NCI-H345 treated with DMSO at 0.1 percent for 48 hours (cell line): Measurements from ENCODE around the gene TUBGCP5.
A peak's percentile ranks its signal among the peaks of the same experiment; 100 is the strongest.
"Not testable (repeated sequence)": the region's sequence is repeated elsewhere in the genome, so short reads cannot be mapped to it uniquely, and the experiment has no call there.

Experiments used
- DNase-seq: peaks from one replicate; lab custom pipeline; 2025; ENCODE audit not compliant: unreplicated experiment; lab: John Stamatoyannopoulos, UW

Gene TUBGCP5

GRCh38 chr15:23043535-23043934 lies 4.2 kb upstream of the TUBGCP5 start:
- DNase-seq = not testable (repeated sequence)

- DNase-seq = not testable (repeated sequence)
Observed at GRCh38 chr15:23041736-23042135, 2.4 kb upstream of the TUBGCP5 start.

GRCh38 chr15:23039917-23040281 lies 530 bp upstream of the TUBGCP5 start:
- DNase-seq = no peak

- DNase-seq = no peak
Observed at GRCh38 chr15:23038726-23039142, 635 bp downstream of the TUBGCP5 start.

- no peak for DNase-seq
Observed at GRCh38 chr15:23035964-23036566, 3.3 kb downstream of the TUBGCP5 start.

GRCh38 chr15:23033979-23034378 lies 5.4 kb downstream of the TUBGCP5 start:
- no peak for DNase-seq

GRCh38 chr15:23026218-23026617 lies 13.2 kb downstream of the TUBGCP5 start:
- DNase-seq = no peak

- DNase-seq = no peak
Observed at GRCh38 chr15:23022156-23022555, 17.2 kb downstream of the TUBGCP5 start.

- no peak for DNase-seq
Observed at GRCh38 chr15:23014394-23015000, 24.9 kb downstream of the TUBGCP5 start.

- no peak for DNase-seq
Observed at GRCh38 chr15:23013681-23014080, 25.7 kb downstream of the TUBGCP5 start.

- not testable (repeated sequence) for DNase-seq
Observed at GRCh38 chr15:23012616-23013015, 26.8 kb downstream of the TUBGCP5 start.

GRCh38 chr15:23003736-23004135 lies 35.6 kb downstream of the TUBGCP5 start:
- DNase-seq = no peak

- no peak for DNase-seq
Observed at GRCh38 chr15:23002920-23003319, 36.4 kb downstream of the TUBGCP5 start.

- no peak for DNase-seq
Observed at GRCh38 chr15:22995795-22996194, 43.6 kb downstream of the TUBGCP5 start.

- DNase-seq = no peak
Observed at GRCh38 chr15:22992024-22992326, 47.4 kb downstream of the TUBGCP5 start.

GRCh38 chr15:22989576-22990477 lies 49.5 kb downstream of the TUBGCP5 start:
- DNase-seq = no peak

- no peak for DNase-seq
Observed at GRCh38 chr15:22988811-22989210, 50.6 kb downstream of the TUBGCP5 start.

GRCh38 chr15:22981931-22982330 lies 57.4 kb downstream of the TUBGCP5 start:
- DNase-seq = not testable (repeated sequence)

- no peak for DNase-seq
Observed at GRCh38 chr15:22981051-22981840, 58.1 kb downstream of the TUBGCP5 start.

GRCh38 chr15:22980189-22981050 lies 58.9 kb downstream of the TUBGCP5 start, which contains the start of gene CYFIP1:
CYFIP1 (minus strand) TSS chr15:22980368; CDS start chr15:22947285, 33,083 bp downstream.
- DNase-seq = peak; percentile 33
